ENCODE measurements around the gene FAM171A2. TPM values are rescaled to one million over a fixed set of nuclear protein-coding genes. Genes with fewer than 3 reads are reported as not detected.
"Not testable (repeated sequence)": the region's sequence is repeated elsewhere in the genome, so short reads cannot be mapped to it uniquely, and the experiment has no call there.

FAM171A2 gene
- total and polyA plus RNA-seq, 7 donors: 0.06 to 0.23 (median 0.19) TPM

GRCh38 chr17:44394833-44395232 is 31.2 kb upstream of the FAM171A2 start:
- peaks cover 0 to 47% of the 10 kb centered on the region in 2 donors for H3K36me3 ChIP-seq (ENCODE audit: insufficient read depth in 1 of 2, low read depth in 1 of 2)
- intact Hi-C loops (cut with DNase I): no loop called here
- H3K27ac ChIP-seq: no peak overlapping the region
- H3K4me3 ChIP-seq: no peak overlapping the region
- DNase-seq (no peak), ATAC-seq (no peak)
- WGBS, 3 donors: 85 to 88% (median 87%) methylated on average over 2 of the region's 2 CpGs
- H3K27me3 ChIP-seq (ENCODE audit: insufficient read depth in 3 of 3, low read length in 2 of 3): no peaks in the 10 kb centered on the region
- TF ChIP-seq CTCF (IDR thresholded peaks at IDR 0.05): no peak
- no peaks in the 10 kb centered on the region for H3K4me1 ChIP-seq
- no peaks in the 10 kb centered on the region for H3K9me3 ChIP-seq

GRCh38 chr17:44394112-44394511 is 30.5 kb upstream of the FAM171A2 start:
- H3K4me3 ChIP-seq; H3K27me3 ChIP-seq (ENCODE audit: insufficient read depth in 3 of 3, low read length in 2 of 3); H3K9me3 ChIP-seq; H3K4me1 ChIP-seq; DNase-seq; H3K27ac ChIP-seq; ATAC-seq; intact Hi-C loops (cut with DNase I): not testable (repeated sequence)
- WGBS, 3 donors: 68 to 81% (median 72%) methylated on average over 9 of the region's 9 CpGs
- H3K36me3 ChIP-seq (ENCODE audit: insufficient read depth in 1 of 2, low read depth in 1 of 2): peaks cover 0 to 39% of the 10 kb centered on the region in 2 donors

- TF ChIP-seq CTCF (IDR thresholded peaks at IDR 0.05): no peak
Measured at GRCh38 chr17:44390250-44390870, 26.7 kb upstream of the FAM171A2 start.

GRCh38 chr17:44389723-44390202 is 26.1 kb upstream of the FAM171A2 start:
- ATAC-seq (no peak), DNase-seq (no peak)
- peaks cover 0 to 1% of the 10 kb centered on the region in 2 donors for H3K36me3 ChIP-seq (ENCODE audit: insufficient read depth in 1 of 2, low read depth in 1 of 2)
- WGBS, 3 donors: 82 to 86% (median 85%) methylated on average over 6 of the region's 6 CpGs
- peaks cover 0 to 14% (median 5%) of the 10 kb centered on the region in 3 donors for H3K27me3 ChIP-seq (ENCODE audit: insufficient read depth in 3 of 3, low read length in 2 of 3)
- H3K4me3 ChIP-seq: no peak overlapping the region
- intact Hi-C loops (cut with DNase I): no loop called here
- no peaks in the 10 kb centered on the region for H3K9me3 ChIP-seq
- H3K27ac ChIP-seq: no peak overlapping the region
- H3K4me1 ChIP-seq: peaks cover 7% of the 10 kb centered on the region
- no peak for TF ChIP-seq CTCF (IDR thresholded peaks at IDR 0.05)

More at GRCh38 chr17:44390250-44390870, 26.7 kb upstream of the FAM171A2 start:
- DNase-seq (no peak), ATAC-seq (no peak)
- peaks cover 0 to 10% (median 0%) of the 10 kb centered on the region in 3 donors for H3K27me3 ChIP-seq (ENCODE audit: insufficient read depth in 3 of 3, low read length in 2 of 3)
- peaks cover 0 to 7% of the 10 kb centered on the region in 2 donors for H3K36me3 ChIP-seq (ENCODE audit: insufficient read depth in 1 of 2, low read depth in 1 of 2)
- peaks cover 7% of the 10 kb centered on the region for H3K4me1 ChIP-seq
- H3K9me3 ChIP-seq: no peaks in the 10 kb centered on the region
- H3K27ac ChIP-seq: no peak overlapping the region
- no peak overlapping the region for H3K4me3 ChIP-seq
- intact Hi-C loops (cut with DNase I): no loop called here
- WGBS, 3 donors: 63 to 78% (median 66%) methylated on average over 10 of the region's 10 CpGs

- ATAC-seq (no peak), DNase-seq (no peak)
- Histone ChIP-seq H3K36me3 (ENCODE audit: insufficient read depth in 1 of 2, low read depth in 1 of 2) (no peaks in the 10 kb centered on the region), H3K4me3 (no peak within 1 kb of the TSS), H3K4me1 (peaks cover 7% of the 10 kb centered on the region), H3K27me3 (ENCODE audit: insufficient read depth in 3 of 3, low read length in 2 of 3) (peaks cover 0 to 19% (median 8%) of the 10 kb centered on the region in 3 donors), H3K9me3 (no peaks in the 10 kb centered on the region), H3K27ac (no peak within 1 kb of the TSS)
- intact Hi-C loops (cut with DNase I): no loop called here
- 30 to 45% (median 35%) methylated on average over 1 of the region's 1 CpG for WGBS, 3 donors
- TF ChIP-seq CTCF (IDR thresholded peaks at IDR 0.05): no peak
Measured at GRCh38 chr17:44389281-44389680, 25.6 kb upstream of the FAM171A2 start, which contains the start of gene ITGA2B. Gene ITGA2B (minus strand): TSS chr17:44389649. CDS start chr17:44389473, 176 bp downstream.
